Hepatocyte (in vitro differentiated cells): Measurements from ENCODE around the gene UCHL5.

Experiments
- CTCF ChIP-seq: fragments of 200-600 bp; sonication (generic); IDR thresholded peaks from 2 replicates; pipeline ENCODE4 v1.5.1; 2016; ENCODE audit warnings: antibody characterized with exemption, mild to moderate bottlenecking; ENCODE audit not compliant: poor library complexity
- EZH2 ChIP-seq: fragments of 200-600 bp; sonication (generic); IDR thresholded peaks from 2 replicates; pipeline ENCODE4 v1.6.1; 2016; ENCODE audit warnings: antibody characterized with exemption, mild to moderate bottlenecking, borderline replicate concordance
- EZH2phosphoT487 ChIP-seq: fragments of 200-600 bp; sonication (generic); IDR thresholded peaks from one replicate; pipeline ENCODE4 v1.6.1; 2018; ENCODE audit warnings: antibody characterized with exemption, mild to moderate bottlenecking, low read depth, moderate library complexity; ENCODE audit not compliant: unreplicated experiment, severe bottlenecking

GRCh38 chr1:192967211-192967877 lies 91.8 kb downstream of the UCHL5 start:
- TF ChIP-seq EZH2phosphoT487 (no peak), EZH2 (no peak), CTCF (no peak)
